DMS153 treated with DMSO at 0.1 percent for 48 hours (cell line): ENCODE measurements around the gene MRPL10.
"Not testable (repeated sequence)": the region's sequence is repeated elsewhere in the genome, so short reads cannot be mapped to it uniquely, and the experiment has no call there.

ENCODE experiments used
- DNase-seq: peaks from one replicate; lab custom pipeline; 2025; ENCODE audit not compliant: unreplicated experiment; lab: John Stamatoyannopoulos, UW

Gene MRPL10

GRCh38 chr17:47800686-47801085 lies 30.7 kb downstream of the MRPL10 start:
- DNase-seq: no peak

- DNase-seq: no peak
These were observed 33.5 kb downstream of the MRPL10 start for GRCh38 chr17:47797797-47798196.

- DNase-seq: no peak
These were observed 38.4 kb downstream of the MRPL10 start for GRCh38 chr17:47792979-47793378.

GRCh38 chr17:47792457-47792856 lies 38.9 kb downstream of the MRPL10 start:
- DNase-seq: no peak

GRCh38 chr17:47791025-47791424 lies 40.3 kb downstream of the MRPL10 start:
- DNase-seq: no peak

GRCh38 chr17:47789611-47790561 lies 41.5 kb downstream of the MRPL10 start:
- peak; percentile 58 for DNase-seq

- no peak for DNase-seq
These were observed 45.7 kb downstream of the MRPL10 start for GRCh38 chr17:47785538-47786123.

GRCh38 chr17:47781397-47781796 lies 49.9 kb downstream of the MRPL10 start:
- no peak for DNase-seq

- DNase-seq: no peak
These were observed 53.1 kb downstream of the MRPL10 start for GRCh38 chr17:47778184-47778635.

GRCh38 chr17:47776330-47777197 lies 54.8 kb downstream of the MRPL10 start:
- DNase-seq: peak; percentile 14

GRCh38 chr17:47774987-47775580 lies 56.3 kb downstream of the MRPL10 start:
- DNase-seq: no peak

- no peak for DNase-seq
These were observed 57.0 kb downstream of the MRPL10 start for GRCh38 chr17:47774331-47774730.

GRCh38 chr17:47773649-47774048 lies 57.7 kb downstream of the MRPL10 start:
- not testable (repeated sequence) for DNase-seq
